GM10847 (cell line): ENCODE measurements around the gene IRX3.

ENCODE experiments used
- POLR2A ChIP-seq: IDR thresholded peaks from 2 replicates; pipeline ENCODE4 v1.6.1; 2011; ENCODE audit not compliant: insufficient read length; ENCODE audit errors: extremely low read depth

IRX3 gene

GRCh38 chr16:54285414-54286089 is 1.0 kb downstream of the IRX3 start:
- TF ChIP-seq POLR2A, result no peak

DNA sequence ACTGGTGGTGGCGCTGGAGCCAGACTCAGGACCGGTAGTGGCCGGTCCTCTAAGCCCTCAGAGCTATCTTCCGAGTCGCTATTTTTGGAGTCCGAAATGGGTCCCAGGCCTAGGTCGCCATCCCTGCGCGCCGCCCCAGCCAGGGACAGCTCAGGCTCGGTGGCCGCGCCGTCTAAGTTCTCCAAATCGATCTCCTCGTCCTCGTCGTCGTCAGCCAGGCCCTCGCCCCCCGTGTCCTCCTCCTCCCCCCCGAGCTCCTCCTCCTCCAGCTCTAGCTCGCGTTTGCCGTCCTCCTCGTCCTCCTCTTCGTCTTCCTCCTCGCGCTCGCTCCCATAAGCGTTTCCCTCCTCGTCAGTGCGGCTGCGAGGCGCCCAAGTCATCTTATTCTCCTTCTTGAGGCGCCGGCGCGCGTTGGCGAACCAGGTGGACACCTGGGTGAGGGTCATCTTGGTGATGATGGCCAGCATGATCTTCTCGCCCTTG is 1.6 kb downstream of the IRX3 start:
- TF ChIP-seq POLR2A, result no peak

DNA sequence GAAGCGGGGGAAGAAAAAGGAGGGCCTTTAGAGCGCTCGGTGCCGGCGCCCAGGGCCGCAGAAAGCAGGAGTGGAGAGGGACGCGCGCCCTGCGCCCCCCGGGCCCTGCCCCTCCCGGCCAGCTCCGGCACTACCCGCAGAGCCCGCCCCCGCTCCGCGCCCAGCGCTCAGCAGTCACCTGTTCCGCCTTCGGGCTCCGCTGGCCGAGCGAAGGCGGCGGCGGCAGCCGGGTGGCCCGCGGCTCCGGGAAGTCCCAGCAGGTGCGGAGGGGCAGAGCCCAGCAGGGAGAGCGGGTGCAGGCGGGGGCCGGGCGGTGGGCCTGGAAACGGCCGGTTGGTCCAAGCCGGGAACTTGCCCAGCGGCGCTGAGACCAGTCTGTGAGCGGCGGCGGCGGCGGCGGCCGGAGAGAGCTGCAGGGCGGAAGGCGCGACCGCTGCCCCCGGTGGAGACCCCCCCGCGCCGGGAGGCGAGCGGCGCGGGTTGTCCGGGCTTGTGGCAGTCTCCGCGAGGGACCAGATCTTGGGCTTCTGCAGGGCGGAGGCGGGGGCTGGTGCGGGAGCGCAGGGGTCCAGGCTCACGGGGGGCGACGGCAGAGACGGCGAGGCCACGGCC is 2.2 kb downstream of the IRX3 start:
- no peak for TF ChIP-seq POLR2A

DNA sequence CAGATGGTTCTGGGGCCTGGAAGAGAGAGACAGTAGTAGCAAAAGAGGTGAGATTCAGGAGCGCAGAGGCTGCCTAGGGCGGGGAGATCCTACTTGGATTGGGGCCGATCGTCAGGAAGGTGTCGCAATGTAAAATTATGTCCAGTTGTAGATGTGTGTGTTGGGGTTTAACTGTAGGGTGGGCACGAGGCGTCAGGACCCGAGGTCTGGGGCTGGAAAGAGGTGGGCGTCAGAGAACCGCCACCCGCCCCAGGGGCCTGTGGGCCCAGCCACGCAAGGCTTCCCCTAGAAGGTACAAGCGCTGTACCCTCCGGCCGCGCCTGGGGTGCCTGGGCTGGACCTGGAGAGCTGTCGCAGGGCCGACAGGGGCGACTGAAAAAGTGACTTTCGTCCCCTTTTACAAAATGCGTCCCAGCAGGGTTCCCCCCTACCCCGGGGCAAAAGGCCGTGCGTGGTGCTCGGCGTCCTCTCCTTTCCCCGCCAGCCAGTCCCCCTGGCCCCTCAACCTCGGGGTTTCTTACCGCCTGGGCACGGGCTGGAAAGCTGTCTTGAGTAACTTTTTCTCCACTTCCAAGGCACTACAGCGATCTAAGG is 2.8 kb downstream of the IRX3 start:
- TF ChIP-seq POLR2A, result no peak

- TF ChIP-seq POLR2A, result no peak
These were observed 3.5 kb downstream of the IRX3 start for GRCh38 chr16:54282928-54283724.

- no peak for TF ChIP-seq POLR2A
These were observed 4.2 kb downstream of the IRX3 start for GRCh38 chr16:54282202-54282927.

DNA sequence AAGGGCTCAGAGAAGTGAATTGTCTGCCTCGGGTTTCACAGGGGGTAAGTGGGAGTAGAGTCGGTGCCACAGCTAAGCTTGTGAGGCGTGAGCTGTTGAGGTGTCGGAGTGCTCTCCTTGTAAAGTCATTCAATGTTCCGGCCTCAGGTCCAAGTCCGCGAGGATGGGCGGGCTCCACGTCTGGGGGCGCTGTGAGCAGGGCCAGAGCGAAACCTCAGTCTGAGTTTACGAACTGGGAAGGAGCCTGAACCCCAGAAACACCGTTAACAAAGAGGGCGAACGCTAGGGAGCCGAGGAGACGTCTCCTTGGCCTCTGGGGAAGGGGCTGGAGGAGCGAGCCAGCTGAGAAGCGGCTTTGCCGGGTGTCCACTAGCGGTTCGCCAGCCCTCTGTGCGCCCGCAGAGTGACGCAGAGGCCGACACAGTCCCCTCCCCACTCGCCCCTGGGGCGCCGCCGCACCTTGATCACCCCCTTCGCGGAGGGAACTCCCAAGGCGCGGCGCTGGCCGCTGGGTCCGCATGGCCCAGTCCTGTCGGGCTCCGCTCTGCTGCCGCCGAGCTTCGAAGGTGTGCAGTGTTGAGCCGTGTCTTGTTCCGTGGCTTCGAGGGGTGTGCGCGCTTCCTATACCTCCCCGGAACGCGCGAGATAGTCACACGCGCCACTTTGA is 4.9 kb downstream of the IRX3 start:
- TF ChIP-seq POLR2A, result no peak

GRCh38 chr16:54280751-54281150 is 5.8 kb downstream of the IRX3 start:
- TF ChIP-seq POLR2A, result no peak

- TF ChIP-seq POLR2A, result no peak
These were observed 8.5 kb downstream of the IRX3 start for GRCh38 chr16:54277845-54278703.

GRCh38 chr16:54275956-54276355 is 10.6 kb downstream of the IRX3 start:
- no peak for TF ChIP-seq POLR2A

- no peak for TF ChIP-seq POLR2A
These were observed 13.0 kb downstream of the IRX3 start for GRCh38 chr16:54273566-54273965.

DNA sequence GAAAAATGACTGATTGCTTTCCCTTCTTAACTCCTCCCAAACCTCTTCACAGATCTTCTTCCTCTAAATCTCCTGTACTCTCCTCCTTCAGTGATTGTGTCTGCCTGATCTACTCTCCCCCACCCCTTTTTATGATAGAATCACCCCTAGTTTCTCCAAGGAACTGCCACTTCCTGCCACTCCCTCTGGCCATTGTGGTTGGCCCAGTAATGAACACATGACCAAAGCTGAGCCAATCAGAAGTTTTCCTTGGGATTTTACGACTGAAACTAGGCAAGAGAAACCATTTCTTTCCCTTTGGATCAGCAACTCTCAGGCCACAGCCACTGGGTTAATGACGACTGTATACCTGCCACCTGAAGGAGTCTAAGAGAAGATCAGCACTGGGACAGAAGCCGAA is 15.9 kb downstream of the IRX3 start:
- TF ChIP-seq POLR2A, result no peak

DNA sequence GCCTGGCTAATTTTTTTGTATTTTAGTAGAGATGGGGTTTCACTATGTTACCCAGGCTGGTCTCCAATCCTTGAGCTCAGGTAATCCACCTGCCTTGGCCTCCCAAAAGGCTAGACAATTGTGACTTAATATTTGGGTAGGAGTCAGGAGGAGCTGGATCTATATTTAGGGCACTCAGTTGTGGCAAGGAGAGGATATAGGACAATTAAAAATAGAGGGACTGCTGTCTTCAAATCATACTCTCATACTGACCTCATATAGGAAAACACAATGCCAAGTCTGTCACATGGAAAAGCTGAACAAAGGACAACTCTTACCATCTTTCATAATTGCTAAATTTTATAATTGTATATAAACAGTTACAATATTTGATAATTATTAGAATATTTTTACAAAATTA is 17.1 kb downstream of the IRX3 start:
- TF ChIP-seq POLR2A, result no peak

- TF ChIP-seq POLR2A, result no peak
These were observed 17.8 kb downstream of the IRX3 start for GRCh38 chr16:54268766-54269165.
